HepG2 (cell line): Measurements from ENCODE around the gene DOP1B. TPM values are rescaled to one million over a fixed set of nuclear protein-coding genes. Genes with fewer than 3 reads are reported as not detected.

Experiments
- AHDC1 ChIP-seq: sonication (generic); formaldehyde crosslinking; IDR thresholded peaks from 2 replicates; pipeline ENCODE4 v1.5.1; 2020; ENCODE audit warnings: mild to moderate bottlenecking, missing genetic modification reagents, borderline replicate concordance
- CTCF ChIP-seq: sonication (generic); formaldehyde crosslinking; IDR thresholded peaks from 2 replicates; pipeline ENCODE4 v1.5.0; 2020; ENCODE audit warnings: mild to moderate bottlenecking, missing genetic modification reagents, moderate library complexity
- DRAP1 ChIP-seq: IDR thresholded peaks from 2 replicates; pipeline ENCODE4 v1.6.1; 2016; ENCODE audit warnings: missing genetic modification reagents, missing compliant biosample characterization
- GABPA ChIP-seq, 2 experiments: IDR thresholded peaks; 2 replicates each; pipeline ENCODE4 v1.6.1; 2011 to 2016; ENCODE audit warnings: low read depth in 2 of 2, low read length in 1 of 2, missing biosample characterization in 1 of 2, missing genetic modification characterization in 1 of 2
- MNT ChIP-seq: fragments of 450-650 bp; IDR thresholded peaks from 2 replicates; pipeline ENCODE4 v1.6.1; 2016
- NFKBIZ ChIP-seq: IDR thresholded peaks from 2 replicates; pipeline ENCODE4 v1.6.1; 2018; ENCODE audit warnings: missing genetic modification reagents, missing compliant biosample characterization
- RXRA ChIP-seq: sonication (generic); formaldehyde crosslinking; IDR thresholded peaks from 2 replicates; pipeline ENCODE4 v1.5.1; 2020; ENCODE audit warnings: missing genetic modification reagents
- SAP130 ChIP-seq: IDR thresholded peaks from 2 replicates; pipeline ENCODE4 v1.6.1; 2016; ENCODE audit warnings: low read depth
- SMAD3 ChIP-seq: sonication (generic); formaldehyde crosslinking; IDR thresholded peaks from 2 replicates; pipeline ENCODE4 v1.4.0; 2020; ENCODE audit warnings: missing genetic modification reagents
- TFDP1 ChIP-seq: IDR thresholded peaks from 2 replicates; pipeline ENCODE4 v1.6.1; 2016; ENCODE audit warnings: missing compliant biosample characterization, missing genetic modification reagents, borderline replicate concordance
- YY1 ChIP-seq: IDR thresholded peaks from 2 replicates; pipeline ENCODE4 v1.6.1; 2011; ENCODE audit warnings: low read length, low read depth, moderate library complexity, mild to moderate bottlenecking; ENCODE audit not compliant: insufficient read depth, insufficient replicate concordance
- ZNF687 ChIP-seq: sonication (generic); formaldehyde crosslinking; IDR thresholded peaks from 2 replicates; pipeline ENCODE4 v1.5.1; 2020; ENCODE audit warnings: mild to moderate bottlenecking, missing genetic modification reagents, moderate library complexity
- polyA plus RNA-seq, 8 experiments: library from polyadenylated mRNA; depleted of rRNA in 3 of 8; stranded (reverse) in 7 of 8; unstranded in 1 of 8; fragments of >200 nt; fragmentation: Illumina TruSeq in 4 of 8; extraction: Trizol in 4 of 8; gene quantifications; 2 replicates each; pipeline versions ENCODE4 v1.2.1 to v1.2.3, GENCODE V29; 2011 to 2016; ENCODE audit warnings: low read depth in 4 of 8, missing spikeins in 1 of 8, mixed read lengths in 1 of 8; ENCODE audit not compliant: insufficient read depth in 1 of 8
- total RNA-seq, 5 experiments: library from RNA; depleted of rRNA; stranded (reverse); fragments of >200 nt; fragmentation: Illumina TruSeq; extraction: Trizol; gene quantifications; 2 replicates each; pipeline ENCODE4 v1.2.3, GENCODE V29; 2016; ENCODE audit warnings: low read depth in 1 of 5

Gene DOP1B
- total and polyA plus RNA-seq, 2 of the 13 experiments (the other 11 are each of a cell fraction or from before 2014, with no cell fraction given): 2.8 to 3.2 TPM

GRCh38 chr21:36113647-36114428 is 42.8 kb upstream of the DOP1B start (continued):
- TF ChIP-seq ZNF687: peak; percentile 54; the same call in 1 of the 2 replicates
- TF ChIP-seq DRAP1: peak; percentile 32; the same call in 1 of the 2 replicates
- peak; percentile 48 for TF ChIP-seq GABPA (IDR thresholded peaks at IDR 0.05; ENCODE audit: low read depth, low read length)
- peak; percentile 86 for TF ChIP-seq GABPA (CRISPR knock-in tag; IDR thresholded peaks at IDR 0.05; ENCODE audit: low read depth)
- TF ChIP-seq TFDP1: peak; percentile 29; the same call in 1 of the 2 replicates
- 0 out of 2 replicates have a peak, but pooled peaks have one; percentile 8 for TF ChIP-seq MNT
- TF ChIP-seq AHDC1 (CRISPR knock-in tag): peak; percentile 49; the same call in 1 of the 2 replicates
- peak; percentile 83 for TF ChIP-seq YY1
- 0 out of 2 replicates have a peak, but pooled peaks have one; percentile 3 for TF ChIP-seq CTCF
- TF ChIP-seq NFKBIZ (CRISPR knock-in tag): no peak
- TF ChIP-seq SAP130 (CRISPR knock-in tag): peak; percentile 28
- 0 out of 2 replicates have a peak, but pooled peaks have one; percentile 9 for TF ChIP-seq RXRA
- 0 out of 2 replicates have a peak, but pooled peaks have one; percentile 13 for TF ChIP-seq SMAD3
